ENCODE data around the gene RMDN3.
A peak's percentile ranks its signal among the peaks of the same experiment; 100 is the strongest.

Gene RMDN3

GRCh38 chr15:40721701-40722100 lies 33.4 kb downstream of the RMDN3 start:
- DNase-seq, result no peak
- intact Hi-C loops (cut with DNase I), result no loop called here

GRCh38 chr15:40716165-40716564 lies 38.9 kb downstream of the RMDN3 start:
- intact Hi-C loops (cut with DNase I), result no loop called here
- no peak for DNase-seq

- intact Hi-C loops (cut with DNase I), result no loop called here
- DNase-seq, result no peak
Measured at GRCh38 chr15:40714144-40714543, 40.9 kb downstream of the RMDN3 start.

GRCh38 chr15:40706121-40706520 lies 48.9 kb downstream of the RMDN3 start:
- intact Hi-C loops (cut with DNase I), result no loop called here
- DNase-seq, result no peak

- DNase-seq, result no peak
- intact Hi-C loops (cut with DNase I), result no loop called here
Measured at GRCh38 chr15:40702077-40702476, 53.0 kb downstream of the RMDN3 start.

- DNase-seq, result no peak
- intact Hi-C loops (cut with DNase I), result no loop called here
Measured at GRCh38 chr15:40697916-40698315, 57.1 kb downstream of the RMDN3 start.

GRCh38 chr15:40696228-40696627 lies 58.8 kb downstream of the RMDN3 start:
- intact Hi-C loops (cut with DNase I), result no loop called here
- no peak for DNase-seq

- intact Hi-C loops (cut with DNase I), result no loop called here
- DNase-seq, result no peak
Measured at GRCh38 chr15:40695469-40695890, 59.6 kb downstream of the RMDN3 start.

- intact Hi-C loops (cut with DNase I), result no loop called here
Measured at GRCh38 chr15:40694688-40695468, 60.2 kb downstream of the RMDN3 start, which contains the start of gene RAD51. Gene RAD51 (plus strand): TSS chr15:40695174. CDS start chr15:40698759, 3,585 bp downstream.

GRCh38 chr15:40693904-40694687 lies 61.0 kb downstream of the RMDN3 start:
- intact Hi-C loops (cut with DNase I), result no loop called here
- DNase-seq, result peak in 4 of 42 donors; percentile 7 to 28 (median 16)

More at GRCh38 chr15:40694688-40695468, 60.2 kb downstream of the RMDN3 start, which contains the start of gene RAD51:
- peak; percentile 82 to 96 (median 93) for DNase-seq

- intact Hi-C loops (cut with DNase I), result no loop called here
- no peak for DNase-seq
Measured at GRCh38 chr15:40691737-40692136, 63.3 kb downstream of the RMDN3 start.

- intact Hi-C loops (cut with DNase I), result no loop called here
- no peak for DNase-seq
Measured at GRCh38 chr15:40688932-40689799, 65.9 kb downstream of the RMDN3 start.

All from head of caudate nucleus (tissue), 42 donors.